ENCODE data around the gene TGOLN2.
"Not testable (repeated sequence)": the region's sequence is repeated elsewhere in the genome, so short reads cannot be mapped to it uniquely, and the experiment has no call there.

Gene TGOLN2

GRCh38 chr2:85342156-85342555, 14.4 kb upstream of the TGOLN2 start:
- Mint-ChIP-seq H3K36me3 (ENCODE audit: low read depth) (peaks cover 11% of the 10 kb centered on the region), H3K4me3 (no peak overlapping the region), H3K9me3 (no peaks in the 10 kb centered on the region), H3K27ac (no peak overlapping the region), H3K4me1 (no peaks in the 10 kb centered on the region), H3K27me3 (ENCODE audit: low read depth) (peaks cover 9% of the 10 kb centered on the region)
- TF ChIP-seq, protein P1, sequence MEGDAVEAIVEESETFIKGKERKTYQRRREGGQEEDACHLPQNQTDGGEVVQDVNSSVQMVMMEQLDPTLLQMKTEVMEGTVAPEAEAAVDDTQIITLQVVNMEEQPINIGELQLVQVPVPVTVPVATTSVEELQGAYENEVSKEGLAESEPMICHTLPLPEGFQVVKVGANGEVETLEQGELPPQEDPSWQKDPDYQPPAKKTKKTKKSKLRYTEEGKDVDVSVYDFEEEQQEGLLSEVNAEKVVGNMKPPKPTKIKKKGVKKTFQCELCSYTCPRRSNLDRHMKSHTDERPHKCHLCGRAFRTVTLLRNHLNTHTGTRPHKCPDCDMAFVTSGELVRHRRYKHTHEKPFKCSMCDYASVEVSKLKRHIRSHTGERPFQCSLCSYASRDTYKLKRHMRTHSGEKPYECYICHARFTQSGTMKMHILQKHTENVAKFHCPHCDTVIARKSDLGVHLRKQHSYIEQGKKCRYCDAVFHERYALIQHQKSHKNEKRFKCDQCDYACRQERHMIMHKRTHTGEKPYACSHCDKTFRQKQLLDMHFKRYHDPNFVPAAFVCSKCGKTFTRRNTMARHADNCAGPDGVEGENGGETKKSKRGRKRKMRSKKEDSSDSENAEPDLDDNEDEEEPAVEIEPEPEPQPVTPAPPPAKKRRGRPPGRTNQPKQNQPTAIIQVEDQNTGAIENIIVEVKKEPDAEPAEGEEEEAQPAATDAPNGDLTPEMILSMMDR (IDR thresholded peaks at IDR 0.05; ENCODE audit: unreplicated experiment in 3 of 3): no peak

DNA sequence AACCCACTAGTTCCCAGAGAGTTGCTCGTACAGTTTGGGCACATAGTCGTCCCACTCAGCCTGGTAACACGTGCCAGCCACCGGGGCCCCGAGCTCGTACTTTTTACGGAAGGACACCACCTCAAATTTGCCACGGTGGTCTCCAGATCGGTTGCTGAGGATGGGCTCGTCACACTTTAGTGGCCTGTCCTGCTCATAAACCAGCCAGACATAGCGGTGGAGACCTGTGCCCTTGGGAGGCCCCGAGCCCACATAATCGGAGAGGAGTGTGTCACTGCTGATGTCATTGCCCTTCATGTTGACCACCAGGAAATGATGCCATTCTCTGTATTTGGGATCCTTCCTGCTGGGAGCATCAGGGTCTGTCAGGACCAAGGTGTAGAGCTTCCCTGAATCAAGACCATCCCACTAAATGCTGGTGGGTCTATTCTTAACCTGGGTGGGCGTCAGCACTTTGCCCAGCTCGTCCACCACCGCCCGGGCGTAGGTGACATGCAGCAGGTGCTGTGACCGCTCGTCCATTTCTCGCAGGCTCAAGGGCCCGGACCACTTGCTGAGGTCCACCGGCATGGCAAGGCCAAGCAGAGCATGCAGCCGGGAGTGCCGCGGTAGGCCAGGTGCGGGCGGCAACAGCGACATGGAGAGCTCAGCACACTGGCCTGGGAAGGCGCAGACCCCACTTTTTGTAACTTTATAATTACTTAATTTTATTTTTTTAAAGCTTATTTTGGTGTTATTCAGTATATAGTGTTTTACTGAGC, 13.7 kb upstream of the TGOLN2 start:
- peaks cover 9% of the 10 kb centered on the region for H3K27me3 Mint-ChIP-seq (ENCODE audit: low read depth)
- no peaks in the 10 kb centered on the region for H3K9me3 Mint-ChIP-seq
- H3K4me3 Mint-ChIP-seq: no peak overlapping the region
- no peak overlapping the region for H3K27ac Mint-ChIP-seq
- peaks cover 6% of the 10 kb centered on the region for H3K36me3 Mint-ChIP-seq (ENCODE audit: low read depth)
- no peaks in the 10 kb centered on the region for H3K4me1 Mint-ChIP-seq
- TF ChIP-seq, protein P1 (IDR thresholded peaks at IDR 0.05; ENCODE audit: unreplicated experiment in 3 of 3): no peak

DNA sequence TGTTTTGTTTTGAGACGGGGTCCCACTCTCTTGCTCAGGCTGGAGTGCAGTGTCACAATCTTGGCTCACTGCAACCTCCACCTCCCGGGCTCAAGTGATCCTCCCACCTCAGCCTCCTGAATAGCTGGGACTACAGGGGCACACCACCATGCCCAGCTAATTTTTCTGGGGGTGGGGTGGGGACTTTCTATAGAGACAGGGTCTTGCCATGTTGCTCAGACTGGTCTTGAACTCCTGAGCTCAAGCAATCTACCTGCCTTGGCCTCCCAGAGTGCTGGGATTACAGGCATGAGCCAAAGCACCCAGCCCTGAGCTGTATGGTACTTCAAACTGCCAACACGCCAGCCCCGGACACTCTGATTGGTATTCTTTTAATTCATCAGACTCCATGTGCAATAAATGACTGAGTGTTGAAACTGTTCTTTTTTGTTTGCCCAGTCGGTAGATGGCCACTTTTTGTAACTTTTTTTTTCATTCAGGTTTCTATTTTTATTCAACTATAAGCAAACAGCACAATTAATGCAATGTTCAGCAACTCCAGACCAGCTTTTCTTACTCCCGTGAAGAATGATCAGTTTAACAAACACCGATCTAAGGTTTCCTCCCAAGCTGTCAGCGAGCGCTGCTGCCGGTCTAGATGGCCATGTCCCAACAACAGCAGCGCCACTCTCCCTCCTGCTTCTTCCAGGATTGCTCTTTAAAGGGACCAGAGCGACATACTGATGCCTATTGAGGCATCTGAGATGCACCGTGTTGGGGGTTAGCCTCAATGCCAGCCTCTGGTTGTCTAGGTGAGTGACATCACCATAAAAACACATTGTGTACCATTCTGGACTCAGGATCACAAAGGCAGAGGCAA, 12.5 kb upstream of the TGOLN2 start:
- Mint-ChIP-seq H3K9me3 (no peaks in the 10 kb centered on the region), H3K4me3 (no peak overlapping the region), H3K36me3 (ENCODE audit: low read depth) (peaks cover 6% of the 10 kb centered on the region), H3K27ac (no peak overlapping the region), H3K27me3 (ENCODE audit: low read depth) (peaks cover 9% of the 10 kb centered on the region), H3K4me1 (no peaks in the 10 kb centered on the region)
- TF ChIP-seq, protein P1 (IDR thresholded peaks at IDR 0.05; ENCODE audit: unreplicated experiment in 3 of 3): no peak

- TF ChIP-seq, protein P1 (IDR thresholded peaks at IDR 0.05; ENCODE audit: unreplicated experiment in 3 of 3): no peak
- Mint-ChIP-seq H3K4me3 (no peak overlapping the region), H3K4me1 (no peaks in the 10 kb centered on the region), H3K27me3 (ENCODE audit: low read depth) (peaks cover 9% of the 10 kb centered on the region), H3K36me3 (ENCODE audit: low read depth) (no peaks in the 10 kb centered on the region), H3K27ac (no peak overlapping the region), H3K9me3 (no peaks in the 10 kb centered on the region)
Observed at GRCh38 chr2:85334928-85335327, 7.1 kb upstream of the TGOLN2 start.

- not testable (repeated sequence) for H3K36me3 Mint-ChIP-seq (ENCODE audit: low read depth); H3K27ac Mint-ChIP-seq; H3K9me3 Mint-ChIP-seq; H3K27me3 Mint-ChIP-seq (ENCODE audit: low read depth); H3K4me1 Mint-ChIP-seq; H3K4me3 Mint-ChIP-seq
Observed at GRCh38 chr2:85333877-85334276, 6.1 kb upstream of the TGOLN2 start.

- H3K27ac Mint-ChIP-seq: no peak overlapping the region
- no peaks in the 10 kb centered on the region for H3K27me3 Mint-ChIP-seq (ENCODE audit: low read depth)
- H3K4me3 Mint-ChIP-seq: no peak overlapping the region
- no peaks in the 10 kb centered on the region for H3K9me3 Mint-ChIP-seq
- H3K36me3 Mint-ChIP-seq (ENCODE audit: low read depth): peaks cover 6% of the 10 kb centered on the region
- TF ChIP-seq, protein P1 (IDR thresholded peaks at IDR 0.05; ENCODE audit: unreplicated experiment in 3 of 3): no peak
- peaks cover 31% of the 10 kb centered on the region for H3K4me1 Mint-ChIP-seq
Observed at GRCh38 chr2:85330839-85331636, 3.2 kb upstream of the TGOLN2 start.

DNA sequence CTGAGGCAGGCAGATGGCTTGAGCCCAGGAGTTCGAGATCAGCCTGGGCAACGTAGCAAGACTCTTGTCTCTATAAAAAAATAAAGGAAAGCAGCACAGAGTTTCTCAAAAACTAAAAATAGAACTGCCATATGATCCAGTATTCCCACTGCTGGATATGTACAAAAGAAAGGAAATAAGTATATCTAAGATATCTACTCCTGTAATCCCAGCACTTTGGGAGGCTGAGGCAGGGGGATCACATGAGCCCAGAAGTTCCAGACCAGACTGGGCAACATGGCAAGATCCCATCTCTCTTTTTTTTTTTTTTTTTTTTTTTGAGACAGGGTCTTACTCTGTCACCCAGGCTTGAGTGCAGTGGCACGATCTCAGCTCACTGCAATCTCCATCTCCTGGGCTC, 1.9 kb upstream of the TGOLN2 start:
- H3K9me3 Mint-ChIP-seq; H3K27me3 Mint-ChIP-seq (ENCODE audit: low read depth): not testable (repeated sequence)
- Mint-ChIP-seq H3K36me3 (ENCODE audit: low read depth) (peaks cover 17% of the 10 kb centered on the region), H3K27ac (peak overlapping the region; percentile 18 to 38 (median 33)), H3K4me3 (peak overlapping the region; percentile 24 to 72 (median 44)), H3K4me1 (peaks cover 44% of the 10 kb centered on the region)

All from nephron (organoid).